Mammary microvascular endothelial cell (primary cell): ENCODE data around the gene MCF2L2. TPM values are rescaled to one million over a fixed set of nuclear protein-coding genes. Genes with fewer than 3 reads are reported as not detected.

Experiments used
- total RNA-seq: library from RNA; depleted of rRNA; stranded (reverse); fragments of >200 nt; gene quantifications from 2 replicates; pipeline ENCODE4 v1.2.3, GENCODE V29; 2015

The MCF2L2 gene, protein sequence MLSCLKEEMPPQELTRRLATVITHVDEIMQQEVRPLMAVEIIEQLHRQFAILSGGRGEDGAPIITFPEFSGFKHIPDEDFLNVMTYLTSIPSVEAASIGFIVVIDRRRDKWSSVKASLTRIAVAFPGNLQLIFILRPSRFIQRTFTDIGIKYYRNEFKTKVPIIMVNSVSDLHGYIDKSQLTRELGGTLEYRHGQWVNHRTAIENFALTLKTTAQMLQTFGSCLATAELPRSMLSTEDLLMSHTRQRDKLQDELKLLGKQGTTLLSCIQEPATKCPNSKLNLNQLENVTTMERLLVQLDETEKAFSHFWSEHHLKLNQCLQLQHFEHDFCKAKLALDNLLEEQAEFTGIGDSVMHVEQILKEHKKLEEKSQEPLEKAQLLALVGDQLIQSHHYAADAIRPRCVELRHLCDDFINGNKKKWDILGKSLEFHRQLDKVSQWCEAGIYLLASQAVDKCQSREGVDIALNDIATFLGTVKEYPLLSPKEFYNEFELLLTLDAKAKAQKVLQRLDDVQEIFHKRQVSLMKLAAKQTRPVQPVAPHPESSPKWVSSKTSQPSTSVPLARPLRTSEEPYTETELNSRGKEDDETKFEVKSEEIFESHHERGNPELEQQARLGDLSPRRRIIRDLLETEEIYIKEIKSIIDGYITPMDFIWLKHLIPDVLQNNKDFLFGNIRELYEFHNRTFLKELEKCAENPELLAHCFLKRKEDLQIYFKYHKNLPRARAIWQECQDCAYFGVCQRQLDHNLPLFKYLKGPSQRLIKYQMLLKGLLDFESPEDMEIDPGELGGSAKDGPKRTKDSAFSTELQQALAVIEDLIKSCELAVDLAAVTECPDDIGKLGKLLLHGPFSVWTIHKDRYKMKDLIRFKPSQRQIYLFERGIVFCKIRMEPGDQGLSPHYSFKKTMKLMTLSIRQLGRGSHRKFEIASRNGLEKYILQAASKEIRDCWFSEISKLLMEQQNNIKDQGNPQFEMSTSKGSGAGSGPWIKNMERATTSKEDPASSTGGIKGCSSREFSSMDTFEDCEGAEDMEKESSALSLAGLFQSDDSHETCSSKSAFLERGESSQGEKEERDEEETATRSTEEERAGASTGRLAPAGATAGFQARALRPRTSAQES
- total RNA-seq = 0.15 and 1.7 TPM in 2 replicates

DNA sequence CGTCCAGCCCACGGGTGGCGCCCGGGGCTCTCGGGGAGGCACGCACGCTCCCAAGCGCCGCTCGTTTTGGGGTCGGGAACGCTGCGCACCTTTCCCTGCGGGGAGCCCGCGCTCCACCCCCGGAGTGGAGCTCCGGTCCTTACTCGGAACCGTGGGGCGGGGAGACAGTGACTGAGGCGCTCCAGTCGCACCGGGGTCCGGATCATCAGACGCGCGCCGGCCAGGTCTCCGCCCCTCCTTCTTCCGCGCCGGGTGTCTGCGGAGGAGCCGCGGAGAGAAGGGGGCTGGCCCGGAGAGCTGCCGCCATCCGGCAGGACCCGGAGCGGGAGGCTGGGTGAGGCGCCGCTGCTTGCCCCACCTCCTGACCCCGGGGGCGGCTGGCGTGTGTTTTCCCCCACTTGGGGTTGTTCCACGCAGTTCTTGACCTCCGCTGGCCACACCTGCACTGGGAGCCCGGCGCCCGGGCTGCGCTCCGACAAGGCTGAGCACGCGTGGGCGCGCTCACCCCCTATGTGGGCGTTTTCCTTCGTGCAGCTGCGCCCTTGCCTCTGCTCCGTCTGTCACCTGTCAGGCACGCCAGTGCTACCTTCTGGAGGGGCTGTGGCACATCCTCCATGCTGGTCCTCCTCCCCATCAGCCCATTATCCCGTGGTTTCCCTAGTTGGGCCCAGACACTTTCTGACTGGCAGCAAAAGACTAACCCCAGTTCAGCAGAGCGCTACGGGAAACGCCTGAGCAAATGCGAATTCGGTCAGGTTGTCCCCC, at the start of gene MCF2L2:
MCF2L2 (minus strand) TSS at position 173 of the 765 bp plus-strand sequence. CDS start 642 bp downstream, outside the sequence.

DNA sequence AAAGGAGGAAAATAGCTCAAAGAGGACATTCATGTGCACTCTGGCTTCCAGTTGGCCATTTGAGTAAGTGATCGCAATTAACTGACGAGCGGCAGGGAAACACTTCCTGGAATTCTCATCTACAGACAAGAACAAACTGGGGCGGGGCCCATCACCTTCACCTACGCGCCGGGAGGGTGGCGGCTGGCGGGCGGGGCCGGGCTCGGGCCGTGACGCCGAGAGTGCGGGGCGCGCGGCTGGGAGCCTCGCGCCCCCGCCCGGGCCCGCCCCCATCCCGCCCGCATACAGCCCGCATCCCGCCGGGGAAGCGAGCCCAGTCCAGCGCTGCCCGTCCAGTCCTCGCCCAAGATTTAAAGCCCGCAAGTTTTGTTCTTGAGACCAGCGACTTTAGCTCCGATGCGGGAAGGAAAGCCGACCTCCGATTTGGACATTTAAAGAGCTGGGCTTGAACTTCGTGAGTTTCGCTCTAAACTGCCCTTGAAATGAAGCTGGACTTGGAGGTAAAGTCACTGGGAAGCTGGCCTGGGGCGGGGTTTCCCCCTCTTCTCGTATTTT, 175.4 kb downstream of the MCF2L2 start, which contains the start of gene B3GNT5:
B3GNT5 (plus strand) TSS at position 281 of the 555 bp plus-strand sequence. CDS start 16,546 bp downstream, outside the sequence.

Other genes starting within 250 kb of the MCF2L2 start
- gene B3GNT5, start 175.4 kb downstream of the MCF2L2 start, total RNA-seq = 27.4 and 27.7 TPM in 2 replicates
- gene KLHL6, start 127.1 kb upstream of the MCF2L2 start, total RNA-seq = 12.3 and 14.0 TPM in 2 replicates
- gene KLHL24, start 207.0 kb upstream of the MCF2L2 start, total RNA-seq = 19.9 and 32.7 TPM in 2 replicates